PFSK-1 (cell line): ENCODE measurements around the gene NCLN.

Experiments used
- FOXP2 ChIP-seq: optimal IDR thresholded peaks from 2 replicates; pipeline ENCODE3; 2011; ENCODE audit warnings: borderline replicate concordance, control low read depth, inconsistent platforms; ENCODE audit not compliant: insufficient read depth; ENCODE audit errors: extremely low read length, extremely low read depth
- POLR2AphosphoS5 ChIP-seq: IDR thresholded peaks from 2 replicates; pipeline ENCODE4 v1.6.1; 2012; ENCODE audit warnings: low read depth, mild to moderate bottlenecking, control low read depth, low read length, moderate library complexity
- SIN3A ChIP-seq: IDR thresholded peaks from 2 replicates; pipeline ENCODE4 v1.6.1; 2012; ENCODE audit warnings: mild to moderate bottlenecking, low read length, moderate library complexity, borderline replicate concordance; ENCODE audit not compliant: insufficient read depth
- TAF1 ChIP-seq: IDR thresholded peaks from 2 replicates; pipeline ENCODE4 v1.6.1; 2012; ENCODE audit warnings: low read length, control low read depth, borderline replicate concordance; ENCODE audit not compliant: insufficient read depth
- TF ChIP-seq, protein P1 (sequence below), 2 experiments: IDR thresholded peaks; 2 replicates each; pipeline versions ENCODE4 v1.6.1 to v1.8.0; 2011 to 2012; ENCODE audit warnings: low read depth in 2 of 2, low read length in 2 of 2, control low read depth in 1 of 2, inconsistent platforms in 1 of 2, mild to moderate bottlenecking in 1 of 2, moderate library complexity in 1 of 2; ENCODE audit not compliant: insufficient read depth in 1 of 2

Gene NCLN

DNA sequence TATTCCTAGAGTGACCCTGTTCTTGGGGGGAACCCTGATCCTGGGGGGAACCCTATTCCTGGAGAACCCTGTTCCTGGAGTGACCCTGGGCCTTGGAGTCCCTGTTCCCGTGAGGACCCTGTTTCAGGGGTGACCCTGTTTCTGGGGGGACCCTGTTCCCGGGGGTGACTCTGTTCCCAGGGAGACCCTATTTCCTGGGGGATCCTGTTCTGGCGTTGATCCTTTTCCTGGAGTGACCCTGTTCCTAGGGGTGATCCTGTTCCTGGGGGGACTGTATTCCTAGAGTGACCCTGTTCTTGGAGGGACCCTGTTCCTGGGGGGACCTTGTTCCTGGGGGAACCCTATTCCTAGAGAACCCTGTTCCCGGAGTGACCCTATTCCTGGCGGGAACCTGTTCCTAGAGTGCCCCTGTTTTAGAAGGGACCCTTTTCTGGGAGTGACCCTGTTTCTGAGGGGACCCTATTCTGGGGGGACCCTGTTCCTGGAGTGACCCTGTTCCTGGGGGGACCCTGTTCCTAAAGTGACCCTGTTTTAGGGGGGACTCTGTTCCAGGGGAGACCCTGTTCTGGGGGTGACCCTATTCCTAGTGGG lies 34.9 kb upstream of the NCLN start:
- TF ChIP-seq FOXP2 (no peak), POLR2AphosphoS5 (no peak), SIN3A (no peak), TAF1 (no peak)
- TF ChIP-seq, protein P1, sequence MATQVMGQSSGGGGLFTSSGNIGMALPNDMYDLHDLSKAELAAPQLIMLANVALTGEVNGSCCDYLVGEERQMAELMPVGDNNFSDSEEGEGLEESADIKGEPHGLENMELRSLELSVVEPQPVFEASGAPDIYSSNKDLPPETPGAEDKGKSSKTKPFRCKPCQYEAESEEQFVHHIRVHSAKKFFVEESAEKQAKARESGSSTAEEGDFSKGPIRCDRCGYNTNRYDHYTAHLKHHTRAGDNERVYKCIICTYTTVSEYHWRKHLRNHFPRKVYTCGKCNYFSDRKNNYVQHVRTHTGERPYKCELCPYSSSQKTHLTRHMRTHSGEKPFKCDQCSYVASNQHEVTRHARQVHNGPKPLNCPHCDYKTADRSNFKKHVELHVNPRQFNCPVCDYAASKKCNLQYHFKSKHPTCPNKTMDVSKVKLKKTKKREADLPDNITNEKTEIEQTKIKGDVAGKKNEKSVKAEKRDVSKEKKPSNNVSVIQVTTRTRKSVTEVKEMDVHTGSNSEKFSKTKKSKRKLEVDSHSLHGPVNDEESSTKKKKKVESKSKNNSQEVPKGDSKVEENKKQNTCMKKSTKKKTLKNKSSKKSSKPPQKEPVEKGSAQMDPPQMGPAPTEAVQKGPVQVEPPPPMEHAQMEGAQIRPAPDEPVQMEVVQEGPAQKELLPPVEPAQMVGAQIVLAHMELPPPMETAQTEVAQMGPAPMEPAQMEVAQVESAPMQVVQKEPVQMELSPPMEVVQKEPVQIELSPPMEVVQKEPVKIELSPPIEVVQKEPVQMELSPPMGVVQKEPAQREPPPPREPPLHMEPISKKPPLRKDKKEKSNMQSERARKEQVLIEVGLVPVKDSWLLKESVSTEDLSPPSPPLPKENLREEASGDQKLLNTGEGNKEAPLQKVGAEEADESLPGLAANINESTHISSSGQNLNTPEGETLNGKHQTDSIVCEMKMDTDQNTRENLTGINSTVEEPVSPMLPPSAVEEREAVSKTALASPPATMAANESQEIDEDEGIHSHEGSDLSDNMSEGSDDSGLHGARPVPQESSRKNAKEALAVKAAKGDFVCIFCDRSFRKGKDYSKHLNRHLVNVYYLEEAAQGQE (IDR thresholded peaks at IDR 0.05; ENCODE audit: insufficient read depth in 1 of 2, low read depth in 2 of 2, low read length in 2 of 2) = no peak

DNA sequence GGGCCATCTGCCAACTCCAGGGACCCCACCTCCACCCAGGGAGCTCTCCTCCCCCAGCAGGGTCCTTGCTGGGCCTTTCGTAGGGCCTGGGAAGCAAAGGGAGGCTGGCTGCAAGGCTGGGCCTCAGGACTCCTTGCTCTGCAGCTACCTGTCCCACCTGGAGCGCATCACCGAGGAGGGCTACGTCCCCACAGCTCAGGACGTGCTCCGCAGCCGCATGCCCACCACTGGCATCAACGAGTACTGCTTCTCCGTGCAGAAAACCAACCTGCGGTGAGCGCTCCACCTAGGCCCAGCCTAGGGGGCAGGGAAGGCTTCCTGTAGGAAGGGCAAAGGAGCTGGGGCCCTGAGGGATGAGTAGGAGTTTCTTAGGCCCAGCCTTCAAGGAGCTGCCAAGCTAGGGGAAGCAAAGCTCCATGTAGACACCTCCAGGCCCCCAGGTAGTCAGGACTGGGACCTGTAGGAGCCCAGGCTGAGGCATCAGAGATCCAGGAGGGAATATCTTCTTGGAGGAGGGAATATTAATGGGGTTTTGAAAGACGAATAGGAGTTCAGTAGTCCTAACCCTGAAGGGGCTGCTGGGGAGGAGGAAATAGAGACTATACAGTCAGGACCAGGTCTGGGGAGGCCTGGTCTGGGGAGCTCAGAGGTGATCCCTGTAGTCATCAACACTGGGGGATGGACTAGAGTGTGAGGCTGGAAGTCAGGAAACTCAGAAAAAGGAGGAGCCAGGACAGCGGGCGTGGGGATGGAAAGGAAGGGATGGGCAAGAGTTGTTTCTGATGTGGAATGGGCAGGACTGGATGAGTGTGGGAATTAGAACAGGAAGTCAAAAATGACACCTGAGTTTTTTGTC lies 33.9 kb upstream of the NCLN start:
- TF ChIP-seq POLR2AphosphoS5 = no peak
- TF ChIP-seq, protein P1 (IDR thresholded peaks at IDR 0.05; ENCODE audit: insufficient read depth in 1 of 2, low read depth in 2 of 2, low read length in 2 of 2) = no peak

DNA sequence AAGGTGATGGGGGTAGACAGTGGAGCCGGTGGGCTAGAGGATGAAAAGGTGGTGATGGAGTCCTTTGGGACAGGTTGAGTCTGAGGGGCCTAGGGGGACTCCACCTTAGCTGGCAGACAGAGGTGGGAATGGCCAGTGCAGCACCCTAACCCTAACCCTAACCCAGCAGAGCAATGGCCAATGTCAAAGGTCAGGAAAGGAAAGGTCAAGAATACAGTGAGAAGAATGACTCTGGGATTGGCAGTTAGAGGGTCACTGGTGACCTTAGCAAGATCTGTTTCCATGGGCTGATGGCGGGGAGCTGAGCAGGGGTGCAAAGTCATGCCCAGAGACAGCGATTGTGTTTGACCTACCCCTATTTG lies 33.3 kb upstream of the NCLN start:
- TF ChIP-seq, protein P1 (IDR thresholded peaks at IDR 0.05; ENCODE audit: insufficient read depth in 1 of 2, low read depth in 2 of 2, low read length in 2 of 2) = no peak
- no peak for TF ChIP-seq FOXP2
- no peak for TF ChIP-seq TAF1
- TF ChIP-seq POLR2AphosphoS5 = no peak
- TF ChIP-seq SIN3A = no peak

DNA sequence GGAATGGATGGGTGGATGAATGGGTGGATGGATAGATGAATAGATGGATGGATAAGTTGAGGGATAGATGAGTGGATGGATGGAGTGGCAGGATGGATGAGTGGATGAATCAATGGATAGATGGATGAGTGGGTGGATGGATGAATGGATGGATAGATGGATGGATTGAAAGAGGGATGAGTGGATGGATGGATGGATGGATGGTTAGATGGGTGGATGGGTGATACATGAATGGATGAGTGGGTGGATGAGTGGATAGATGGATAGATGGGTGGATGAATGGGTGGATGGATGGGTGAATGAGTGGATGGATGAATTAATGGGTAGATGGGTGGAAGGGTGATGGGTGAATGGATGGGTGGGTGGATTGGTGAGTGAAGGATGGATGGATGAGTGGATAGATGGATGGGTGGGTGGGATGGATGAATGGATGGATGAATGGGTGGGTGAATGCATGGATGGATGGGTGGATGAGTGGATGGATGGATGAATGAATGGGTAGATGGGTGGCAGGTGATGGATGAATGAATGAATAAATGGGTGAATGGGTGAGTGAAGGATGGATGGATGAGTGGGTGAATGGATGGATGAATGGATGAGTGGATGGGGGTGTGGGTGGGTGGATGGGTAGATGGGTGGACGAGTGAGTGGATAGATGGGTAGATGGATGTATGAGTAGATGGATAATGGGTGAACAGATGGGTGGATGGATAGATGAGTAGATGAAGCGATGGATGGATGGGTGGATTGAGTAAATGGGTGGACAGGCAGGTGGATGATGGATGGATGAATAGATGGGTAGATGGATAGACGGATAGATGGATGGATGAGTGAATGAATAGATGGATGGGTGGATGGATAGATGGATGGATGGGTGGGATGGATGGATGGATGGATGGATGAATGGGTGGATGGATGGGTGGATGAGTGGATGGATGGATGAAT lies 32.2 kb upstream of the NCLN start:
- TF ChIP-seq TAF1 (no peak), FOXP2 (no peak), SIN3A (no peak), POLR2AphosphoS5 (no peak)
- TF ChIP-seq, protein P1 (IDR thresholded peaks at IDR 0.05; ENCODE audit: insufficient read depth in 1 of 2, low read depth in 2 of 2, low read length in 2 of 2) = no peak
